Caki2 (cell line): ENCODE measurements around the gene ABHD3. TPM values are rescaled to one million over a fixed set of nuclear protein-coding genes. Genes with fewer than 3 reads are reported as not detected.

Source experiments
- DNase-seq: peaks from one replicate; pipeline ENCODE4 v3.0.0-alpha.2; 2015; ENCODE audit warnings: low read depth
- in situ Hi-C: cut with HindIII; loops from 2 replicates; pipeline ENCODE4 v1.10.0; 2016; ENCODE audit warnings: low sequenced_read_pairs, low pct_unique_long_range_greater_than_20kb, mixed read lengths
- total RNA-seq: library from RNA; depleted of rRNA; stranded (reverse); fragments of >200 nt; shearing (Covaris generic); gene quantifications from 2 replicates; pipeline ENCODE4 v1.2.3, GENCODE V29; 2014; ENCODE audit warnings: low replicate concordance; rRNA removed

Gene ABHD3
- total RNA-seq, 1 experiment from 2014 or later: 73.5 TPM

- no peak for DNase-seq
- in situ Hi-C loops: no loop called here
Observed at GRCh38 chr18:21604671-21605070, 99.9 kb downstream of the ABHD3 start.

GRCh38 chr18:21602299-21602587, 102.3 kb downstream of the ABHD3 start:
- DNase-seq: no peak
- in situ Hi-C loops: no loop called here

Other genes starting within 250 kb of the ABHD3 start
- gene ESCO1, start 104.1 kb downstream of the ABHD3 start, total RNA-seq: 10.0 and 11.8 TPM in 2 replicates
- gene SNRPD1, start 92.5 kb downstream of the ABHD3 start, total RNA-seq: 7.2 and 11.1 TPM in 2 replicates
- gene MIB1, start 36.0 kb upstream of the ABHD3 start, total RNA-seq: 25.4 and 45.7 TPM in 2 replicates